Fibroblast of lung (primary cell): ENCODE measurements around the gene LMOD3. TPM values are rescaled to one million over a fixed set of nuclear protein-coding genes. Genes with fewer than 3 reads are reported as not detected.

Source experiments
- DNase-seq, 2 donors: peaks; one replicate each; pipeline versions ENCODE4 v3.0.0 to v3.0.0-alpha.2; 2010; ENCODE audit warnings: low read depth in 2 of 2
- H2AFZ ChIP-seq: 2 replicates; pipeline ENCODE4 v1.5.1; 2012; ENCODE audit warnings: low read length, control low read depth, inconsistent platforms
- H3K27ac ChIP-seq: 2 replicates; pipeline ENCODE4 v1.5.1; 2011; ENCODE audit warnings: low read length, control low read depth; ENCODE audit not compliant: insufficient read depth
- H3K27me3 ChIP-seq: 2 replicates; pipeline ENCODE4 v1.5.1; 2011; ENCODE audit warnings: mild to moderate bottlenecking, low read length; ENCODE audit not compliant: control insufficient read depth, insufficient read depth
- H3K36me3 ChIP-seq: 2 replicates; pipeline ENCODE4 v1.5.1; 2011; ENCODE audit warnings: low read length; ENCODE audit not compliant: control insufficient read depth, insufficient read depth
- H3K4me1 ChIP-seq: 2 replicates; pipeline ENCODE4 v1.5.1; 2011; ENCODE audit warnings: low read length; ENCODE audit not compliant: control insufficient read depth, insufficient read depth; ENCODE audit errors: extremely low read depth
- H3K4me2 ChIP-seq: 2 replicates; pipeline ENCODE4 v1.5.1; 2011; ENCODE audit warnings: low read length, control low read depth; ENCODE audit not compliant: insufficient read depth; ENCODE audit errors: extremely low read depth
- H3K4me3 ChIP-seq, 4 experiments: fragments of 200-600 bp in 1 of 4; sonication (generic) in 1 of 4; replicated peaks in 1 of 4; 2 replicates each; pipeline ENCODE4 v1.5.1; 2011 to 2016; ENCODE audit warnings: low read length in 4 of 4, low read depth in 3 of 4, mild to moderate bottlenecking in 3 of 4, control low read depth in 2 of 4, inconsistent platforms in 1 of 4, mixed read lengths in 1 of 4; ENCODE audit not compliant: insufficient read depth in 1 of 4; ENCODE audit errors: control extremely low read depth in 1 of 4
- H3K79me2 ChIP-seq: 2 replicates; pipeline ENCODE4 v1.5.1; 2012; ENCODE audit warnings: mild to moderate bottlenecking, low read length, inconsistent platforms; ENCODE audit not compliant: control insufficient read depth, insufficient read depth
- H3K9ac ChIP-seq: 2 replicates; pipeline ENCODE4 v1.5.1; 2011; ENCODE audit warnings: mild to moderate bottlenecking, low read length, control low read depth; ENCODE audit not compliant: insufficient read depth
- H3K9me3 ChIP-seq: 2 replicates; pipeline ENCODE4 v1.5.1; 2012; ENCODE audit warnings: low read depth, low read length; ENCODE audit not compliant: control insufficient read depth, insufficient read depth
- H4K20me1 ChIP-seq: 2 replicates; pipeline ENCODE4 v1.5.1; 2011; ENCODE audit warnings: low read length; ENCODE audit not compliant: control insufficient read depth, insufficient read depth; ENCODE audit errors: extremely low read depth
- CTCF ChIP-seq, 2 donors: IDR thresholded peaks in 1 of 2; conservative IDR thresholded peaks in 1 of 2; 1 replicate in 1 of 2; 2 replicates in 1 of 2; pipeline ENCODE4 v1.5.1; 2011 to 2012; ENCODE audit warnings: low read length in 2 of 2, control low read depth in 1 of 2, inconsistent platforms in 1 of 2, low read depth in 1 of 2, mild to moderate bottlenecking in 1 of 2
- EZH2 ChIP-seq: IDR thresholded peaks from 2 replicates; pipeline ENCODE4 v1.5.1; 2012; ENCODE audit warnings: low read length, control low read depth, mild to moderate bottlenecking; ENCODE audit errors: missing control alignments
- polyA plus RNA-seq, 2 donors: library from polyadenylated mRNA; depleted of rRNA in 1 of 2; stranded (reverse) in 1 of 2; unstranded in 1 of 2; fragments of >200 nt; gene quantifications; 2 replicates each; pipeline ENCODE4 v1.2.1, GENCODE V29; 2011 to 2012; ENCODE audit warnings: missing spikeins in 1 of 2
- total RNA-seq: library from RNA; depleted of rRNA; stranded (reverse); fragments of >200 nt; gene quantifications from 2 replicates; pipeline ENCODE4 v1.2.1, GENCODE V29; 2014

The LMOD3 gene
- total and polyA plus RNA-seq, 2 donors (not counting 1 experiment from before 2014, with no cell fraction given) = 0.20 to 4.0 TPM

GRCh38 chr3:69119138-69119537, 3.3 kb downstream of the LMOD3 start:
- H3K36me3 ChIP-seq = no peaks in the 10 kb centered on the region
- DNase-seq = no peak
- H3K9ac ChIP-seq = no peak overlapping the region
- no peaks in the 10 kb centered on the region for H3K27me3 ChIP-seq
- no peak overlapping the region for H3K4me2 ChIP-seq
- H4K20me1 ChIP-seq = no peaks in the 10 kb centered on the region
- H3K9me3 ChIP-seq = no peaks in the 10 kb centered on the region
- TF ChIP-seq CTCF (conservative IDR thresholded peaks at IDR 0.05 in 1 of 2, IDR thresholded peaks at IDR 0.05 in 1 of 2; ENCODE audit: low read depth in 1 of 2, low read length in 2 of 2) (no peak), EZH2 (no peak)
- no peak overlapping the region for H2AFZ ChIP-seq
- H3K79me2 ChIP-seq = no peaks in the 10 kb centered on the region
- no peak overlapping the region for H3K27ac ChIP-seq
- peaks cover 6% of the 10 kb centered on the region for H3K4me1 ChIP-seq
- H3K4me3 ChIP-seq = no peak overlapping the region

GRCh38 chr3:69118555-69118954, 3.8 kb downstream of the LMOD3 start:
- Histone ChIP-seq H3K27me3 (no peaks in the 10 kb centered on the region), H3K9me3 (no peaks in the 10 kb centered on the region), H3K4me1 (peaks cover 6% of the 10 kb centered on the region), H2AFZ (no peak overlapping the region), H4K20me1 (no peaks in the 10 kb centered on the region), H3K27ac (no peak overlapping the region), H3K9ac (no peak overlapping the region), H3K79me2 (no peaks in the 10 kb centered on the region), H3K4me2 (no peak overlapping the region), H3K4me3 (no peak overlapping the region), H3K36me3 (no peaks in the 10 kb centered on the region)
- no peak for DNase-seq
- TF ChIP-seq CTCF (conservative IDR thresholded peaks at IDR 0.05 in 1 of 2, IDR thresholded peaks at IDR 0.05 in 1 of 2; ENCODE audit: low read depth in 1 of 2, low read length in 2 of 2) (no peak), EZH2 (no peak)

DNA sequence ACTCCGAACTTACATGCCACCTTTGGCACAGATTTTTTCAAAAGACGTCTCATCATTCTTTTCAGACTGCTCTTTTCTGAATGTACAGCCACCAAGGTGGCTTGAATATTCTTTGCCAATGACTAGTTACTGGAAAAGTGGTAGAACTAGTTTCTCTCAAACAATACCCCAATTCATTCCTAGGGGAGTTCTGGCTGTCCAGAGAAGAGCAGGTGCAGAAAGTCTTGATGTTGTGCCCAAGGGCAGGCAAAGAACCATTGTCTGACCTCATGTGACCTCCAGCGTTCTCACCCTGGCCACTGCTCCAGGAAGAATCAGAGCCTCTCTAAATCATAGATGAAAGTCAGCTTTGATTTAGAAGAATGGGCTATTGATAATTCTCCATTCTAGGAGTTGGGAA, 5.5 kb downstream of the LMOD3 start:
- DNase-seq = no peak
- Histone ChIP-seq H4K20me1 (no peaks in the 10 kb centered on the region), H3K79me2 (no peaks in the 10 kb centered on the region), H3K9ac (no peak overlapping the region), H3K4me1 (peaks cover 6% of the 10 kb centered on the region), H3K4me2 (no peak overlapping the region), H2AFZ (no peak overlapping the region), H3K27ac (no peak overlapping the region), H3K27me3 (no peaks in the 10 kb centered on the region), H3K4me3 (no peak overlapping the region), H3K36me3 (no peaks in the 10 kb centered on the region), H3K9me3 (no peaks in the 10 kb centered on the region)
- TF ChIP-seq CTCF (conservative IDR thresholded peaks at IDR 0.05 in 1 of 2, IDR thresholded peaks at IDR 0.05 in 1 of 2; ENCODE audit: low read depth in 1 of 2, low read length in 2 of 2) = no peak
- TF ChIP-seq EZH2 = no peak
